GM19193 (cell line): ENCODE results near the gene ZNF831.

Experiments
- POLR2A ChIP-seq: IDR thresholded peaks from 4 replicates; pipeline ENCODE4 v1.6.1; 2011; ENCODE audit not compliant: insufficient read depth, insufficient read length; ENCODE audit errors: extremely low read depth

Gene ZNF831

GRCh38 chr20:59177266-59178250 is 13.9 kb downstream of the ZNF831 start:
- TF ChIP-seq POLR2A: no peak

- TF ChIP-seq POLR2A: no peak
These were observed 15.5 kb downstream of the ZNF831 start for GRCh38 chr20:59178983-59179595.

GRCh38 chr20:59179988-59180387 is 16.4 kb downstream of the ZNF831 start:
- TF ChIP-seq POLR2A: no peak

GRCh38 chr20:59181936-59182335 is 18.3 kb downstream of the ZNF831 start:
- TF ChIP-seq POLR2A: no peak

GRCh38 chr20:59182401-59183044 is 18.9 kb downstream of the ZNF831 start:
- no peak for TF ChIP-seq POLR2A

GRCh38 chr20:59183751-59184150 is 20.1 kb downstream of the ZNF831 start:
- no peak for TF ChIP-seq POLR2A

- no peak for TF ChIP-seq POLR2A
These were observed 21.3 kb downstream of the ZNF831 start for GRCh38 chr20:59184880-59185447.

GRCh38 chr20:59185809-59186208 is 22.2 kb downstream of the ZNF831 start:
- no peak for TF ChIP-seq POLR2A

GRCh38 chr20:59190466-59190865 is 26.8 kb downstream of the ZNF831 start:
- TF ChIP-seq POLR2A: no peak

- no peak for TF ChIP-seq POLR2A
These were observed 27.6 kb downstream of the ZNF831 start for GRCh38 chr20:59191036-59191755.

- TF ChIP-seq POLR2A: no peak
These were observed 28.3 kb downstream of the ZNF831 start for GRCh38 chr20:59191756-59192532.

GRCh38 chr20:59192533-59192896 is 28.9 kb downstream of the ZNF831 start:
- no peak for TF ChIP-seq POLR2A

- no peak for TF ChIP-seq POLR2A
These were observed 29.7 kb downstream of the ZNF831 start for GRCh38 chr20:59193325-59193724.
